DMS 273 (cell line): ENCODE data around the gene CITED2.
"Not testable (repeated sequence)": the region's sequence is repeated elsewhere in the genome, so short reads cannot be mapped to it uniquely, and the experiment has no call there.

Source experiments
- DNase-seq: peaks from one replicate; lab custom pipeline; 2025; ENCODE audit not compliant: unreplicated experiment; lab: John Stamatoyannopoulos, UW

CITED2 gene

GRCh38 chr6:139367810-139368351 lies 6.6 kb downstream of the CITED2 start:
- DNase-seq = no peak

- DNase-seq = no peak
Measured at GRCh38 chr6:139364982-139365379, 9.5 kb downstream of the CITED2 start.

DNA sequence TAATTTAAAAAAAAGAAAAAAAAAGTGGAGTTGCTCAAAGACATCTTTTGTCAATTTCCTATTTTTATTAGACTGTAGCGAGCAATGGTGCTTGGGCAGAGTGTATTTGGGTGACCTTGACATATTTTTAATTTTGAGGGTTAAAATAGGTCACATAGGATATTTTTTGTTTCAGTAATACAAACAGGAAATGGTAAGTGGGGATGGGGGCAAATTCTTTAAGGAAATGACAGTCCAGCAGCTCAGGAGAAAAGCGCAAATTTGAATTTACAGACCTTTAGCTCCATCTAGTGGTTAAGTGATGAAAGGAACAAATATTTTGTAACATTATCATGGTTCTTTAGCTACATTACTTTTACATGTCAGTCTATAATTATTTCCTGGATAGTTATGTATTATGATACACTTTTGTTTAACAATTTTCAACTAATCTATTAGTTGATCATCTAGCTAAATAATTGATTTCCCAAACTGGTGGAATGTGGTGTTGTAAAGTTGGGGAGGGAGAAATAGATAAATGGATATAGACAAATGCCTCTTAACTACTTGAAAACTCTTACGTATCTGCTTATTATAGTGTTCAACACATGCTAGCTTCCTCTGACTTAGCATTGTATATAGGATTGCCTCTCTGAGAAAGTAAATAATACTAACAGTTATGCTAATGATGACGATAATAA lies 10.0 kb downstream of the CITED2 start:
- peak; percentile 78 for DNase-seq

DNA sequence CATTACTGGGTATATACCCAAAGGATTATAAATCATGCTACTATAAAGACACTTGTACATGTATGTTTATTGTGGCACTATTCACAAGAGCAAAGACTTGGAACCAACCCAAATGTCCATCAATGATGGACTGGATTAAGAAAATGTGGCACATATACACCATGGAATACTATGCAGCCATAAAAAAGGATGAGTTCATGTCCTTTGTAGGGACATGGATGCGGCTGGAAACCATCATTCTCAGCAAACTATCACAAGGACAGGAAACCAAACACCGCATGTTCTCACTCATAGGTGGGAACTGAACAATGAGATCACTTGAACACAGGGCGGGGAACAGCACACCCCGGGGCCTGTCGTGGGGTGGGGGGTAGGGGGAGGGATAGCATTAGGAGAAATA lies 10.7 kb downstream of the CITED2 start:
- DNase-seq = not testable (repeated sequence)

DNA sequence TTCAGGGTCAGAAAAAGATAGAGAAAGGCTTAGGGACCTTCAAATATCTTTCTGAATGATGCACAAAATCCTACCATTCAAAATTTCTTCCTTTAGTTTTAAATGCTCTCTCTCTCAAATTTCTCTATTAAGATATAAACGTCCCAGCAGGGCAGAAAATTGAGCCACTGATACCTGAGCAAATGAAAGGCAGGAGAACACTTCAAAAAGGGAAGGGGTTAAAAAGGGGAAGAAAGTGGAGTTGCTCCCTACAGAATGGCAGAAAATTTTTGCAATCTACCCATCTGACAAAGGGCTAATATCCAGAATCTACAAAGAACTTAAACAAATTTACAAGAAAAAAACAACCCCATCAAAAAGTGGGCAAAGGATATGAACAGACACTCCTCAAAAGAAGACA lies 11.3 kb downstream of the CITED2 start:
- DNase-seq = not testable (repeated sequence)

DNA sequence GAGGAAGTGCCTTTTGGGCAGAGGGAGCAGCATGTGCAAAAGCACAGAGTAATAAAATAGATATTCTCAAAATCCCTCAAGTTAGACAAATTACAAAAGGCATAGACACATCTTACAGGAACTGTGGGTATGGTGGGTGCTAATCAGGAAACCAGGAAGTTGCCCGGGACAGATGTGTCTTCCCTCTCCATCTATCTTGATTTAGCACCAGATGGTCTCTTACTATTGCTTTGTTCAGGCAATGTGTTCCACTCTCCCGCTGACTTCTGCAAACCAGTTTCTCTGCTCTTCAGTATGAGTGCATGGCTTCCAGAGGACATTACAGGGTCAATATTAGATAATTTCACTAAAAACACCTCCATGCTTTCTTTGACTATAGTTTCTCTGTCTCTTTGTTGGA lies 13.2 kb downstream of the CITED2 start:
- DNase-seq = peak; percentile 82

- DNase-seq = no peak
Measured at GRCh38 chr6:139356924-139357323, 17.5 kb downstream of the CITED2 start.

GRCh38 chr6:139355777-139356445 lies 18.5 kb downstream of the CITED2 start:
- DNase-seq = peak; percentile 59

- DNase-seq = no peak
Measured at GRCh38 chr6:139355172-139355571, 19.3 kb downstream of the CITED2 start.

DNA sequence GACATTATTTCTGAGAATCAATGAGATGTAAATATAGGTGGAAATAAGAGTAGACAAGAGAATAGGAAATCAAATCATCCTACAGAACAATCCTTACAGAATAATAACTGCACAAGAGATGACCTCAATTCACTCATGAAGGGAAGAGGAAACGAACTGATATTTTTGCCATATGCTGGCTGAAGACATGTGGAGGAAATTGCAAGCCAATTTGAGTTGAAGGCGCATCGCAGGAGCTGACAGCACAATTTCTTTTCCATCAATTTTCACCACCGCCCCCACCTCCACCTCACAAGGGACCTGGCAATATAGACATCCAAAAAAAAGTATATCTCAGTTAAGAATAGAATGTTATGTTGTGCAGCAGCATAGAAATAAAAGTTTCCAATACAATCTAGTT lies 20.3 kb downstream of the CITED2 start:
- DNase-seq = no peak

- DNase-seq = no peak
Measured at GRCh38 chr6:139349464-139350020, 24.9 kb downstream of the CITED2 start.

DNA sequence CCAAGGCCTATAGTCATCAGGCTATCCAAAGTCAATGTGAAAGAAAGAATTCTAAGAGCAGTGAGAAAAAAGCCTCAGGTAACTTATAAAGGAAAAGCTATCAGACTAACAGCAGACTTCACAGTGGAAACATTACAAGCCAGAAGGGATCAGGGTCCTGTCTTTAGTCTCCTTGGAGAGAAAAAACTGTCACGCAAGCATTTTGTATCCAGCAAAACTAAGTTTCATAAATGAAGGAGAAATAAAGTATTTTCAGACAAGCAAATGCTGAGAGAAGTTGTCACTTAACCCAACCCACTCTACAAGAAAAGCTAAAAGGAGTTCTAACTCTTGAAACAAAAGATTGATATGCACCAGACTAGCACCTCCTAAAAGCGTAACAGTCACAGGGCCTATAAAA lies 28.1 kb downstream of the CITED2 start:
- DNase-seq = no peak

DNA sequence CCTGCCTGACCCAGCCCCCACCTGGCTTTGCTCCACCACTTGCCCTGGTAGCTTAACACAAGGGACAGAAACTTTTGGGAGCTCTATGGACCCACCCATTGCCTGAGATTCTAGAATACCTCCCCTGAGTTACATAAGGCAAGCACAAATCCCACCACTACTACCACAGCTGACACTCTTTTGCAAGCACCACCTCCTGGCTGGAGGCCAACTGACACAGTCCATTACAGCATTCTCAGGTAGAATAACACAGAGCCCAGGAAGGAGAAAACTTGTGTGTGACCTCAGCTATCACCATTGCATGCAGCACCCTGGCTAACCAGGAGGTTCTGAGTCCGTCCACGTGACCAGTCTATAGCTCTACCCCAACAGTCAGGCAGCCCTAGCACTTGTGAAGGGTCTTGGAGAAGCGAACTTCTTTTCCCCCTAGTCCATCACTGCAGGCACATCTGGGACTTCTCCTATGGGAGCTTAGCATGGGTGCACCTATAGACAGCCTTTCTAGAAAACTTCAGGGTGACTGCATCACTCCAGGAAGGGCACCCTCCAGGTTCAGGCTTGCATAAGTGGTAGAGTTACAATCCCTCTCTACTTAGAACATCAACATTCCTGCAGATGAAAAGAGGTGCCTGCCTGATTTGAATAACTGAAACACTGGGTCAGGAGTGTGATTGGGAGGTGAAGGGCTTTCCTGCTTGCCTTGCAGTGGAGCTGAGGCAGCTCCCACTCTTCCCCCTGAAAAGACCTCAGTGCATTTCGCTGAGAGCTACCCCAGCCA lies 30.1 kb downstream of the CITED2 start:
- no peak for DNase-seq

DNA sequence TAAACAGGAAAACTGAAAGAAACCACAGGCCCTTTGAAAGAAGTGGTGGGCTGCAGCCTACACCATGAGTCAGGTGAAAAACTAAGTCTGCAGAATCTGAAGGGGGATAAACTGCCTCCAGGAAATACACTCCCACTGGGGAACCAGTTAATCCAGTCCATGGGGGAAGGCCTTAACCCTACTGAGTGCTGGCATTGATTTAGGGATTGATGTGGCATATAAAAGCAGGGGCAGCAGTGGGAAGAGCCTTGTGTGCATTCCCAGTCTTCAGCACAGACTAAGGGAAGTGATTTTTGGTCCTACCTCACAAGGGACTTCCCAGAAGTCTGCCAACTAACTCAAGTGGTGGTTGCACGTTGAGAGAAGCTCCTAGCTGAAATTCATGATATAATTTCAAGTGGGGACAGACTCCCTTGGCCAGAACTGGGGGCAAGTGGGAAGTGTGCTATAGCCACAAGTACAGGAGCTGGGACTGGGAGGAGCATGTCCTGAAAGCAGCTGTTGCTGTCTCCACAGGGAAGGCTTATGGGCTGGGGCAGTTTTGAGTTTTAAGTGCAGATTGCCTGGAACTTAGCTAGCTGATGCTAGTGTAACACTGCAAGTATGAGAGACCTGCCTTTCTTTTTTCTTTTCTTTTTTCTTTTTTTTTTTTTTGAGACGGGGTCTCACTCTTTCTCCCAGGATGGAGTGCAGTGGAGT lies 31.2 kb downstream of the CITED2 start:
- peak; percentile 45 for DNase-seq

GRCh38 chr6:139341060-139341459 lies 33.4 kb downstream of the CITED2 start:
- no peak for DNase-seq

DNA sequence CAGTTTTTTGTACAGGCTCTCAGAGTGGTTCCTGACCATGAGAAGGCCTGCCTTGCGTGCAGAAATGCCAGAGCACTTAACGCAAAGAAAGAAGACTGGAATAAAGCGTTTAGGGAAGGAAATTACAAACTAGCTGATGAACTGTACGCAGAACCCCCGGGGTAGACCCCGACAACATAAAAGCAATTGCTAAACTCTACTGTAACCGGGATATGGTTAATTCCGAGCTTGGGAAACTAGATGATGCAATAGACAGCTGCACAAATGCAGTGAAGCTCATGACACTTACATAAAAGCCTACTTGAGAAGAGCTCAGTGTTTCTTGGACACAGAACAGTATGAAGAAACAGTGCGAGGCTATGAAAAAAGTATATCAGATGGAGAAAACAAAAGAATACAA lies 35.7 kb downstream of the CITED2 start:
- no peak for DNase-seq

DNA sequence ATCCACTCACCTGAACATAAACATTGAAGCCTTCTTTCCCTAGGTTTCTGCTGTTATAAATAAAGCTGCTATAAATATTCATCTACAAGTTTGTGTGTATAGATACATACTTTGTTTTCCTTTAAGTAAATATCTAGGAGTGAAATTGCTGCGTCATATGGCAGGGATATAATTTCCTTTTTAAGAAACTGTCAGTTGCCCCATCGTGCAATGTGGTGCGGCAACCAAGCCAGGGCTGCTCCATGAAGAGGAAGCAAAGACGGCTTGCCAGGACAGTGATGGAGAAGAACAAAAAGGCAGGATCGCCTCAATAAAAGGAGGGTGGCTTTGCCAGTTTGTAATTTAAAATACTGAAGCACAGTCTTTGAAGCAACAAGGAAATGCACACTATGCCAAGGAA lies 36.6 kb downstream of the CITED2 start:
- DNase-seq = no peak

- no peak for DNase-seq
Measured at GRCh38 chr6:139337001-139337400, 37.4 kb downstream of the CITED2 start.

DNA sequence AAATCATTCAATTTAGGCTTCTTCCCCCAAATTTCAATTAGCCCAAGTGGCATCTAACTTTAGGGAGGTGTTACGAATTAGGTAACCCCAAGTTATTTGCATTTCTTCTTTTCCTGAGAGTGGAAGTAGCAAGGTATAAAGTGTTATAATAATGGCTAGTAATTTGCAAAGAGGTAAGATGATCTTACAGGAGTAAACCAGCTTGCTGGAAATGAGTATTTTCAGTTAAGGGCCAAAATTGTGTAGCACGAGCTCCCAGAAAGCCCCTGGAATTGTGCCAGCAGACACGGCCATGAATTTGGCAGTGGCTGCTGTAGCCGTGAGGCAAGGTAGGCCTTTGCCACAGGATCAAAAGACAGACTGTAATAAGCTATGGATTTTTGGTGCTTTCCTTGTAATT lies 38.0 kb downstream of the CITED2 start:
- peak; percentile 74 for DNase-seq

DNA sequence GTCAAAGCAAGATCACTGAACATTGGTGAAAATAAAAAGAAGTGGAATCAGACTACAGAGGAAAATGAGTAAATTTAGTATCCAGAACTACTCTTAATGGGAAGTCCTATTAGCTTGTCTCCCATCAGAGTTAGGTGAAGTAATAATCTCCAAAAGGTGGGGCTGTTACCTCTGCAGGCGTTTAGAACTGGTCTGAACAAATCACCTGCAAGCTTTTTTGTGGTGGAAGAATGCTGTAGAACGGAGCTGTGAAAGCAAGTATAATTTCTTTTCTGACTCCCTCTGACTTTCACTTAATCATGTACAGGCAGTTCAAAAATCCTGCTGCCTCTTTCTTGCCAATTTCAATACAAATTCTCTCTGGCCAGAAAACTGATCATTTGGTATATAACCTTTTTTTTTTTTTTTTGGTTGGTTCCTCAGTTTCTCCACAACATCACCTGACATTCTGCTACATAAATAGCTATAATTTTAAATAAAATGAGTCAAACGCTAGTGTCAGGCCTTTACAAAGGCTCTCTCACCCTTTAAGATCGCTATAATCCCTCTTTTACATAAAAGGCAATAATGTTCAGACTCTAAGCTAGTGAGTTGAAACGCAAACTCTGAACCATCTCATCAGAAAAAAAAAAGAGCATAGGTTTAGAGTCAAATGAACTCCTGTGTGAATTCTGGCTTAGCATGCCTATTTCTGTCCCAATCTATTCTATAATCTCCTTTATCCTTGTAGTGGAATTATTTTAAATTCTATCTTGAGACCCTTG lies 38.8 kb downstream of the CITED2 start:
- no peak for DNase-seq
